Stomach (tissue), 4 donors: Measurements from ENCODE around the gene RARS2.

ENCODE experiments used
- CTCF ChIP-seq, 7 experiments: fragments of 450-650 bp in 4 of 7; fragments of 200-600 bp in 3 of 7; sonication (generic) in 3 of 7; IDR thresholded peaks; one replicate each; pipeline ENCODE4 v1.5.1; 2016 to 2019; ENCODE audit warnings: antibody characterized with exemption in 7 of 7, control low read depth in 2 of 7, mild to moderate bottlenecking in 1 of 7
- POLR2AphosphoS5 ChIP-seq, 3 donors: sonication (generic); formaldehyde crosslinking; IDR thresholded peaks; one replicate each; pipeline ENCODE4 v1.6.1; 2016; ENCODE audit warnings: antibody characterized with exemption in 3 of 3

GRCh38 chr6:87473419-87473903, 116.3 kb downstream of the RARS2 start:
- TF ChIP-seq POLR2AphosphoS5 (IDR thresholded peaks at IDR 0.05) (no peak), CTCF (IDR thresholded peaks at IDR 0.05) (no peak)
